GM23338 (cell line): ENCODE measurements around the gene KICS2. TPM values are rescaled to one million over a fixed set of nuclear protein-coding genes. Genes with fewer than 3 reads are reported as not detected.

Experiments
- ATAC-seq: fragments of 200-7000 bp; cut with Tn5 transposase; 3 replicates; pipeline ENCODE4 v1.9.1; 2020
- DNase-seq: peaks from one replicate; pipeline ENCODE4 v3.0.0-alpha.2; 2015; ENCODE audit warnings: low spot score
- H2AFZ ChIP-seq: fragments of 200-600 bp; sonication (generic); 2 replicates; pipeline ENCODE4 v1.8.0; 2016; ENCODE audit warnings: antibody characterized with exemption, mild to moderate bottlenecking, moderate library complexity
- H3F3A ChIP-seq: fragments of 200-600 bp; sonication (generic); replicated peaks from 2 replicates; pipeline ENCODE4 v1.8.0; 2017; ENCODE audit warnings: antibody characterized with exemption, mixed run types, low read depth
- H3K27ac ChIP-seq: fragments of 200-600 bp; sonication (generic); 2 replicates; pipeline ENCODE4 v1.6.1; 2016; ENCODE audit warnings: low read depth
- H3K27me3 ChIP-seq: fragments of 200-600 bp; sonication (generic); 2 replicates; pipeline ENCODE4 v1.8.0; 2016; ENCODE audit warnings: mild to moderate bottlenecking, mixed run types, moderate library complexity; ENCODE audit not compliant: insufficient read depth
- H3K36me3 ChIP-seq: fragments of 200-600 bp; sonication (generic); 2 replicates; pipeline ENCODE4 v1.8.0; 2016; ENCODE audit warnings: mild to moderate bottlenecking; ENCODE audit not compliant: insufficient read depth
- H3K4me1 ChIP-seq: fragments of 200-600 bp; sonication (generic); 2 replicates; pipeline ENCODE4 v1.8.0; 2016; ENCODE audit warnings: mild to moderate bottlenecking, moderate library complexity; ENCODE audit not compliant: insufficient read depth
- H3K4me2 ChIP-seq: fragments of 200-600 bp; sonication (generic); 2 replicates; pipeline ENCODE4 v1.7.1; 2017; ENCODE audit warnings: mixed run types
- H3K4me3 ChIP-seq: fragments of 200-600 bp; sonication (generic); 2 replicates; pipeline ENCODE4 v1.6.1; 2016; ENCODE audit warnings: mixed run types
- H3K79me2 ChIP-seq: fragments of 200-600 bp; sonication (generic); replicated peaks from 2 replicates; pipeline ENCODE4 v1.8.0; 2017; ENCODE audit warnings: mild to moderate bottlenecking; ENCODE audit not compliant: insufficient read depth
- H3K9me2 ChIP-seq: fragments of 200-600 bp; sonication (generic); 2 replicates; pipeline ENCODE4 v1.8.0; 2017; ENCODE audit not compliant: insufficient read depth
- H4K20me1 ChIP-seq: fragments of 200-600 bp; sonication (generic); replicated peaks from 2 replicates; pipeline ENCODE4 v1.8.0; 2017; ENCODE audit warnings: mild to moderate bottlenecking; ENCODE audit not compliant: insufficient read depth
- H3K27ac Mint-ChIP-seq: 2 replicates; pipeline ENCODE4 v1.8.0; 2020; ENCODE audit warnings: inconsistent platforms, mild to moderate bottlenecking, moderate library complexity, mixed read lengths
- H3K27me3 Mint-ChIP-seq: 3 replicates; pipeline ENCODE4 v1.8.0; 2022; ENCODE audit warnings: low read depth, mild to moderate bottlenecking, moderate library complexity, mixed read lengths, inconsistent platforms; ENCODE audit not compliant: insufficient read depth, poor library complexity
- H3K36me3 Mint-ChIP-seq: 3 replicates; pipeline ENCODE4 v1.8.0; 2021; ENCODE audit warnings: low read depth, mild to moderate bottlenecking, inconsistent platforms, moderate library complexity, mixed read lengths
- H3K4me1 Mint-ChIP-seq: 3 replicates; pipeline ENCODE4 v1.8.0; 2020; ENCODE audit warnings: mild to moderate bottlenecking, inconsistent platforms, mixed read lengths
- H3K4me3 Mint-ChIP-seq: 3 replicates; pipeline ENCODE4 v1.8.0; 2021; ENCODE audit warnings: moderate library complexity, mild to moderate bottlenecking, inconsistent platforms, mixed read lengths
- H3K9me3 Mint-ChIP-seq: 3 replicates; pipeline ENCODE4 v1.8.0; 2020; ENCODE audit warnings: moderate library complexity, mild to moderate bottlenecking, inconsistent platforms, mixed read lengths
- CREB1 ChIP-seq: fragments of 250-450 bp; sonication (Bioruptor Pico); IDR thresholded peaks from 2 replicates; pipeline ENCODE4 v1.5.0; 2020; ENCODE audit warnings: low read depth, mild to moderate bottlenecking, moderate library complexity
- EZH2 ChIP-seq: fragments of 200-600 bp; sonication (generic); IDR thresholded peaks from one replicate; pipeline ENCODE4 v1.8.0; 2017; ENCODE audit warnings: antibody characterized with exemption, mild to moderate bottlenecking, low read depth; ENCODE audit not compliant: unreplicated experiment
- EZH2phosphoT487 ChIP-seq: fragments of 200-600 bp; sonication (generic); IDR thresholded peaks from one replicate; pipeline ENCODE4 v1.8.1; 2018; ENCODE audit warnings: antibody characterized with exemption; ENCODE audit not compliant: unreplicated experiment
- JUNB ChIP-seq: IDR thresholded peaks from one replicate; pipeline ENCODE4 v1.6.1; 2016; ENCODE audit warnings: antibody characterized with exemption; ENCODE audit not compliant: unreplicated experiment
- NANOG ChIP-seq: IDR thresholded peaks from 2 replicates; pipeline ENCODE4 v1.6.1; 2016; ENCODE audit warnings: antibody characterized with exemption, borderline replicate concordance
- POLR2AphosphoS5 ChIP-seq: IDR thresholded peaks from 2 replicates; pipeline ENCODE4 v1.6.1; 2016; ENCODE audit warnings: antibody characterized with exemption, low read depth
- ZNF114 ChIP-seq: fragments of 250-450 bp; sonication (Bioruptor Pico); IDR thresholded peaks from 2 replicates; pipeline ENCODE4 v1.5.0; 2020; ENCODE audit warnings: mild to moderate bottlenecking, moderate library complexity
- ZNF331 ChIP-seq: fragments of 250-450 bp; sonication (Bioruptor Pico); IDR thresholded peaks from 2 replicates; pipeline ENCODE4 v1.5.0; 2020; ENCODE audit warnings: low read depth, mild to moderate bottlenecking, moderate library complexity
- polyA plus RNA-seq: library from polyadenylated mRNA; unstranded; fragments of >200 nt; fragmentation: Nextera tagmentation; extraction: Ambion mirVana; gene quantifications from 2 replicates; pipeline ENCODE4 v1.2.1, GENCODE V29; 2016
- total RNA-seq: library from RNA; depleted of rRNA; stranded (reverse); fragments of >200 nt; shearing (Covaris generic); gene quantifications from 2 replicates; pipeline ENCODE4 v1.2.3, GENCODE V29; 2014
- TF ChIP-seq, protein P1 (sequence below): fragments of 250-450 bp; sonication (Bioruptor Pico); IDR thresholded peaks from 2 replicates; pipeline ENCODE4 v1.5.0; 2020; ENCODE audit warnings: mild to moderate bottlenecking, moderate library complexity
- TF ChIP-seq, protein P2 (sequence below), 2 experiments: fragments of 200-600 bp in 1 of 2; sonication (generic) in 1 of 2; conservative IDR thresholded peaks; 2 replicates each; pipeline versions ENCODE4 v1.5.1 to v1.6.1; 2016 to 2017; ENCODE audit warnings: antibody characterized with exemption in 2 of 2, low read depth in 2 of 2, mild to moderate bottlenecking in 2 of 2, moderate library complexity in 1 of 2
- TF ChIP-seq, protein P3 (sequence below): IDR thresholded peaks from 2 replicates; pipeline ENCODE4 v1.6.1; 2016; ENCODE audit warnings: antibody characterized with exemption
- TF ChIP-seq, protein P4 (sequence below): IDR thresholded peaks from one replicate; pipeline ENCODE4 v1.6.1; 2018; ENCODE audit warnings: antibody characterized with exemption; ENCODE audit not compliant: unreplicated experiment

The KICS2 gene
- total and polyA plus RNA-seq, 2 experiments from 2014 or later = 7.6 to 10.5 TPM

DNA sequence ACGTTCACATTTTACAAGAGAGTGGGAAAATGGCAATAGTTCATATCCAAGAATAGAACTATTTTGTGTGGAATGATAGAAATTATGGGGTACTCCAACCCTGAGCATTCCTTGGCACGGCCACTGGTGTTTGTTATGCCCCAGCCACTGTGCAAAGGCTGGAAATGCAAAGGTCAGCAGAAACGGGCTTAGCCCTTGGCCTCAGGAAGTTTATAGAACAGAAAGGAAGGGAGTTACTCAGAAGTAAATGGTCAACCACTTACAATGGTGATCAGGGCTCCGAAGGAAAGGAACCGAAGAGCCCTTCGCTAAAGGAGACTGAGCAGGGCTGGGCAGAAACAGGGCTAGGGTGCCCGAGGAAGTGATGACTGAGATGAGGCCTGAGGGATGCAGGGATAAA is 45.1 kb downstream of the KICS2 start:
- H3K36me3 ChIP-seq = no peaks in the 10 kb centered on the region
- DNase-seq = no peak
- no peaks in the 10 kb centered on the region for H3K27me3 ChIP-seq
- H3K36me3 Mint-ChIP-seq = no peaks in the 10 kb centered on the region
- H3K27ac Mint-ChIP-seq = no peak overlapping the region
- no peak overlapping the region for H3K27ac ChIP-seq
- H3K4me3 Mint-ChIP-seq = no peak overlapping the region
- no peaks in the 10 kb centered on the region for H3K79me2 ChIP-seq
- H3K4me1 Mint-ChIP-seq = peaks cover 2% of the 10 kb centered on the region
- no peaks in the 10 kb centered on the region for H3K9me3 Mint-ChIP-seq
- H3K27me3 Mint-ChIP-seq = peaks cover 5% of the 10 kb centered on the region
- H3K9me2 ChIP-seq = 0 out of 2 replicates have a peak, but pooled peaks cover 4% of the 10 kb centered on the region
- H3K4me2 ChIP-seq = no peak overlapping the region
- no peak overlapping the region for H2AFZ ChIP-seq
- no peaks in the 10 kb centered on the region for H3F3A ChIP-seq
- no peaks in the 10 kb centered on the region for H4K20me1 ChIP-seq
- ATAC-seq = no peak
- H3K4me3 ChIP-seq = no peak overlapping the region
- H3K4me1 ChIP-seq = peaks cover 2% of the 10 kb centered on the region; the same call in 1 of the 2 replicates
- TF ChIP-seq CREB1 (CRISPR knock-in tag) (no peak), ZNF114 (no peak), ZNF331 (no peak), NANOG (no peak), POLR2AphosphoS5 (no peak), EZH2phosphoT487 (no peak), EZH2 (no peak), JUNB (no peak)
- TF ChIP-seq, protein P1, sequence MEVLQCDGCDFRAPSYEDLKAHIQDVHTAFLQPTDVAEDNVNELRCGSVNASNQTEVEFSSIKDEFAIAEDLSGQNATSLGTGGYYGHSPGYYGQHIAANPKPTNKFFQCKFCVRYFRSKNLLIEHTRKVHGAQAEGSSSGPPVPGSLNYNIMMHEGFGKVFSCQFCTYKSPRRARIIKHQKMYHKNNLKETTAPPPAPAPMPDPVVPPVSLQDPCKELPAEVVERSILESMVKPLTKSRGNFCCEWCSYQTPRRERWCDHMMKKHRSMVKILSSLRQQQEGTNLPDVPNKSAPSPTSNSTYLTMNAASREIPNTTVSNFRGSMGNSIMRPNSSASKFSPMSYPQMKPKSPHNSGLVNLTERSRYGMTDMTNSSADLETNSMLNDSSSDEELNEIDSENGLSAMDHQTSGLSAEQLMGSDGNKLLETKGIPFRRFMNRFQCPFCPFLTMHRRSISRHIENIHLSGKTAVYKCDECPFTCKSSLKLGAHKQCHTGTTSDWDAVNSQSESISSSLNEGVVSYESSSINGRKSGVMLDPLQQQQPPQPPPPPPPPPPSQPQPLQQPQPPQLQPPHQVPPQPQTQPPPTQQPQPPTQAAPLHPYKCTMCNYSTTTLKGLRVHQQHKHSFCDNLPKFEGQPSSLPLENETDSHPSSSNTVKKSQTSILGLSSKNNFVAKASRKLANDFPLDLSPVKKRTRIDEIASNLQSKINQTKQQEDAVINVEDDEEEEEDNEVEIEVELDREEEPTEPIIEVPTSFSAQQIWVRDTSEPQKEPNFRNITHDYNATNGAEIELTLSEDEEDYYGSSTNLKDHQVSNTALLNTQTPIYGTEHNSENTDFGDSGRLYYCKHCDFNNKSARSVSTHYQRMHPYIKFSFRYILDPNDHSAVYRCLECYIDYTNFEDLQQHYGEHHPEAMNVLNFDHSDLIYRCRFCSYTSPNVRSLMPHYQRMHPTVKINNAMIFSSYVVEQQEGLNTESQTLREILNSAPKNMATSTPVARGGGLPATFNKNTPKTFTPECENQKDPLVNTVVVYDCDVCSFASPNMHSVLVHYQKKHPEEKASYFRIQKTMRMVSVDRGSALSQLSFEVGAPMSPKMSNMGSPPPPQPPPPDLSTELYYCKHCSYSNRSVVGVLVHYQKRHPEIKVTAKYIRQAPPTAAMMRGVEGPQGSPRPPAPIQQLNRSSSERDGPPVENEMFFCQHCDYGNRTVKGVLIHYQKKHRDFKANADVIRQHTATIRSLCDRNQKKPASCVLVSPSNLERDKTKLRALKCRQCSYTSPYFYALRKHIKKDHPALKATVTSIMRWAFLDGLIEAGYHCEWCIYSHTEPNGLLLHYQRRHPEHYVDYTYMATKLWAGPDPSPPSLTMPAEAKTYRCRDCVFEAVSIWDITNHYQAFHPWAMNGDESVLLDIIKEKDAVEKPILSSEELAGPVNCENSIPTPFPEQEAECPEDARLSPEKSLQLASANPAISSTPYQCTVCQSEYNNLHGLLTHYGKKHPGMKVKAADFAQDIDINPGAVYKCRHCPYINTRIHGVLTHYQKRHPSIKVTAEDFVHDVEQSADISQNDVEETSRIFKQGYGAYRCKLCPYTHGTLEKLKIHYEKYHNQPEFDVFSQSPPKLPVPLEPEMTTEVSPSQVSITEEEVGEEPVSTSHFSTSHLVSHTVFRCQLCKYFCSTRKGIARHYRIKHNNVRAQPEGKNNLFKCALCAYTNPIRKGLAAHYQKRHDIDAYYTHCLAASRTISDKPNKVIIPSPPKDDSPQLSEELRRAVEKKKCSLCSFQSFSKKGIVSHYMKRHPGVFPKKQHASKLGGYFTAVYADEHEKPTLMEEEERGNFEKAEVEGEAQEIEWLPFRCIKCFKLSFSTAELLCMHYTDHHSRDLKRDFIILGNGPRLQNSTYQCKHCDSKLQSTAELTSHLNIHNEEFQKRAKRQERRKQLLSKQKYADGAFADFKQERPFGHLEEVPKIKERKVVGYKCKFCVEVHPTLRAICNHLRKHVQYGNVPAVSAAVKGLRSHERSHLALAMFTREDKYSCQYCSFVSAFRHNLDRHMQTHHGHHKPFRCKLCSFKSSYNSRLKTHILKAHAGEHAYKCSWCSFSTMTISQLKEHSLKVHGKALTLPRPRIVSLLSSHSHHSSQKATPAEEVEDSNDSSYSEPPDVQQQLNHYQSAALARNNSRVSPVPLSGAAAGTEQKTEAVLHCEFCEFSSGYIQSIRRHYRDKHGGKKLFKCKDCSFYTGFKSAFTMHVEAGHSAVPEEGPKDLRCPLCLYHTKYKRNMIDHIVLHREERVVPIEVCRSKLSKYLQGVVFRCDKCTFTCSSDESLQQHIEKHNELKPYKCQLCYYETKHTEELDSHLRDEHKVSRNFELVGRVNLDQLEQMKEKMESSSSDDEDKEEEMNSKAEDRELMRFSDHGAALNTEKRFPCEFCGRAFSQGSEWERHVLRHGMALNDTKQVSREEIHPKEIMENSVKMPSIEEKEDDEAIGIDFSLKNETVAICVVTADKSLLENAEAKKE (CRISPR knock-in tag) = no peak
- TF ChIP-seq, protein P2, sequence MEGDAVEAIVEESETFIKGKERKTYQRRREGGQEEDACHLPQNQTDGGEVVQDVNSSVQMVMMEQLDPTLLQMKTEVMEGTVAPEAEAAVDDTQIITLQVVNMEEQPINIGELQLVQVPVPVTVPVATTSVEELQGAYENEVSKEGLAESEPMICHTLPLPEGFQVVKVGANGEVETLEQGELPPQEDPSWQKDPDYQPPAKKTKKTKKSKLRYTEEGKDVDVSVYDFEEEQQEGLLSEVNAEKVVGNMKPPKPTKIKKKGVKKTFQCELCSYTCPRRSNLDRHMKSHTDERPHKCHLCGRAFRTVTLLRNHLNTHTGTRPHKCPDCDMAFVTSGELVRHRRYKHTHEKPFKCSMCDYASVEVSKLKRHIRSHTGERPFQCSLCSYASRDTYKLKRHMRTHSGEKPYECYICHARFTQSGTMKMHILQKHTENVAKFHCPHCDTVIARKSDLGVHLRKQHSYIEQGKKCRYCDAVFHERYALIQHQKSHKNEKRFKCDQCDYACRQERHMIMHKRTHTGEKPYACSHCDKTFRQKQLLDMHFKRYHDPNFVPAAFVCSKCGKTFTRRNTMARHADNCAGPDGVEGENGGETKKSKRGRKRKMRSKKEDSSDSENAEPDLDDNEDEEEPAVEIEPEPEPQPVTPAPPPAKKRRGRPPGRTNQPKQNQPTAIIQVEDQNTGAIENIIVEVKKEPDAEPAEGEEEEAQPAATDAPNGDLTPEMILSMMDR (conservative IDR thresholded peaks at IDR 0.05; ENCODE audit: low read depth in 2 of 2) = no peak
- TF ChIP-seq, protein P3, sequence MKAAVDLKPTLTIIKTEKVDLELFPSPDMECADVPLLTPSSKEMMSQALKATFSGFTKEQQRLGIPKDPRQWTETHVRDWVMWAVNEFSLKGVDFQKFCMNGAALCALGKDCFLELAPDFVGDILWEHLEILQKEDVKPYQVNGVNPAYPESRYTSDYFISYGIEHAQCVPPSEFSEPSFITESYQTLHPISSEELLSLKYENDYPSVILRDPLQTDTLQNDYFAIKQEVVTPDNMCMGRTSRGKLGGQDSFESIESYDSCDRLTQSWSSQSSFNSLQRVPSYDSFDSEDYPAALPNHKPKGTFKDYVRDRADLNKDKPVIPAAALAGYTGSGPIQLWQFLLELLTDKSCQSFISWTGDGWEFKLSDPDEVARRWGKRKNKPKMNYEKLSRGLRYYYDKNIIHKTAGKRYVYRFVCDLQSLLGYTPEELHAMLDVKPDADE = no peak
- TF ChIP-seq, protein P4, sequence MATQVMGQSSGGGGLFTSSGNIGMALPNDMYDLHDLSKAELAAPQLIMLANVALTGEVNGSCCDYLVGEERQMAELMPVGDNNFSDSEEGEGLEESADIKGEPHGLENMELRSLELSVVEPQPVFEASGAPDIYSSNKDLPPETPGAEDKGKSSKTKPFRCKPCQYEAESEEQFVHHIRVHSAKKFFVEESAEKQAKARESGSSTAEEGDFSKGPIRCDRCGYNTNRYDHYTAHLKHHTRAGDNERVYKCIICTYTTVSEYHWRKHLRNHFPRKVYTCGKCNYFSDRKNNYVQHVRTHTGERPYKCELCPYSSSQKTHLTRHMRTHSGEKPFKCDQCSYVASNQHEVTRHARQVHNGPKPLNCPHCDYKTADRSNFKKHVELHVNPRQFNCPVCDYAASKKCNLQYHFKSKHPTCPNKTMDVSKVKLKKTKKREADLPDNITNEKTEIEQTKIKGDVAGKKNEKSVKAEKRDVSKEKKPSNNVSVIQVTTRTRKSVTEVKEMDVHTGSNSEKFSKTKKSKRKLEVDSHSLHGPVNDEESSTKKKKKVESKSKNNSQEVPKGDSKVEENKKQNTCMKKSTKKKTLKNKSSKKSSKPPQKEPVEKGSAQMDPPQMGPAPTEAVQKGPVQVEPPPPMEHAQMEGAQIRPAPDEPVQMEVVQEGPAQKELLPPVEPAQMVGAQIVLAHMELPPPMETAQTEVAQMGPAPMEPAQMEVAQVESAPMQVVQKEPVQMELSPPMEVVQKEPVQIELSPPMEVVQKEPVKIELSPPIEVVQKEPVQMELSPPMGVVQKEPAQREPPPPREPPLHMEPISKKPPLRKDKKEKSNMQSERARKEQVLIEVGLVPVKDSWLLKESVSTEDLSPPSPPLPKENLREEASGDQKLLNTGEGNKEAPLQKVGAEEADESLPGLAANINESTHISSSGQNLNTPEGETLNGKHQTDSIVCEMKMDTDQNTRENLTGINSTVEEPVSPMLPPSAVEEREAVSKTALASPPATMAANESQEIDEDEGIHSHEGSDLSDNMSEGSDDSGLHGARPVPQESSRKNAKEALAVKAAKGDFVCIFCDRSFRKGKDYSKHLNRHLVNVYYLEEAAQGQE = no peak
